ENCODE measurements around the gene PIK3C2G.

GRCh38 chr12:18375131-18375530 is 113.8 kb downstream of the PIK3C2G start:
- no peak for TF ChIP-seq POLR2A (IDR thresholded peaks at IDR 0.05)
- TF ChIP-seq CTCF (IDR thresholded peaks at IDR 0.05): no peak

Data from lower leg skin (tissue), 3 donors.